ENCODE results near the gene RRP15. TPM values are rescaled to one million over a fixed set of nuclear protein-coding genes. Genes with fewer than 3 reads are reported as not detected.

Gene RRP15
- total and polyA plus RNA-seq, 2 experiments from 2014 or later = 19.8 to 86.5 TPM

DNA sequence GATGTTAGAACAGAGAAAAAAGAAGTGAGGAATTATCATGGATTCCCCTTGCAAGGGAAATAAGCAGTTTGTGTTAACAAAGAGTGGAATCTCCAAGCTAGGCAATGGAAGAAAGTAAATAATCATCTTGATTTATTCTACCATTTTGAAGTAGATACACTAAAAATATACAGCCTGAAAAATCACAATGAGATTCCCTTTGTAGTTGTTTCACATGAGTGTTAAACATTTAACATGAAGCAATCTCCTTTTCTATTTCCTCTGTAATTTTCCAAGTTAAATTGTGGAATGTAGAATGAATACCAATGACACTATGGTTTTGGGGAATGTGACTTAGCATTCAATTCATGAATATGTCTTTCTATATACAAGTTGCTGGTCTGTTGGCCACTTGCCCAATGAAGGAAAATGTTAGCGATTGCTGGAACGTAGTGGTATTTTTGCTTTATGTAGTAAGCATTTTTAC lies 65.7 kb downstream of the RRP15 start:
- ATAC-seq (no peak), DNase-seq (ENCODE audit: low spot score) (no peak)
- no peak for TF ChIP-seq NANOG (IDR thresholded peaks at IDR 0.05; ENCODE audit: borderline replicate concordance)
- no peak for TF ChIP-seq JUNB (IDR thresholded peaks at IDR 0.05; ENCODE audit: unreplicated experiment)
- TF ChIP-seq ZNF331 (CRISPR knock-in tag; IDR thresholded peaks at IDR 0.05; ENCODE audit: low read depth) = no peak
- TF ChIP-seq, protein P1, sequence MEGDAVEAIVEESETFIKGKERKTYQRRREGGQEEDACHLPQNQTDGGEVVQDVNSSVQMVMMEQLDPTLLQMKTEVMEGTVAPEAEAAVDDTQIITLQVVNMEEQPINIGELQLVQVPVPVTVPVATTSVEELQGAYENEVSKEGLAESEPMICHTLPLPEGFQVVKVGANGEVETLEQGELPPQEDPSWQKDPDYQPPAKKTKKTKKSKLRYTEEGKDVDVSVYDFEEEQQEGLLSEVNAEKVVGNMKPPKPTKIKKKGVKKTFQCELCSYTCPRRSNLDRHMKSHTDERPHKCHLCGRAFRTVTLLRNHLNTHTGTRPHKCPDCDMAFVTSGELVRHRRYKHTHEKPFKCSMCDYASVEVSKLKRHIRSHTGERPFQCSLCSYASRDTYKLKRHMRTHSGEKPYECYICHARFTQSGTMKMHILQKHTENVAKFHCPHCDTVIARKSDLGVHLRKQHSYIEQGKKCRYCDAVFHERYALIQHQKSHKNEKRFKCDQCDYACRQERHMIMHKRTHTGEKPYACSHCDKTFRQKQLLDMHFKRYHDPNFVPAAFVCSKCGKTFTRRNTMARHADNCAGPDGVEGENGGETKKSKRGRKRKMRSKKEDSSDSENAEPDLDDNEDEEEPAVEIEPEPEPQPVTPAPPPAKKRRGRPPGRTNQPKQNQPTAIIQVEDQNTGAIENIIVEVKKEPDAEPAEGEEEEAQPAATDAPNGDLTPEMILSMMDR (conservative IDR thresholded peaks at IDR 0.05; ENCODE audit: low read depth in 2 of 2) = no peak
- TF ChIP-seq ZNF114 (CRISPR knock-in tag; IDR thresholded peaks at IDR 0.05) = no peak
- no peak for TF ChIP-seq STAT1 (IDR thresholded peaks at IDR 0.05; ENCODE audit: unreplicated experiment)
- no peak for TF ChIP-seq CREB1 (CRISPR knock-in tag; IDR thresholded peaks at IDR 0.05; ENCODE audit: low read depth)
- no peak for TF ChIP-seq POLR2AphosphoS5 (IDR thresholded peaks at IDR 0.05; ENCODE audit: low read depth)
- TF ChIP-seq, protein P2, sequence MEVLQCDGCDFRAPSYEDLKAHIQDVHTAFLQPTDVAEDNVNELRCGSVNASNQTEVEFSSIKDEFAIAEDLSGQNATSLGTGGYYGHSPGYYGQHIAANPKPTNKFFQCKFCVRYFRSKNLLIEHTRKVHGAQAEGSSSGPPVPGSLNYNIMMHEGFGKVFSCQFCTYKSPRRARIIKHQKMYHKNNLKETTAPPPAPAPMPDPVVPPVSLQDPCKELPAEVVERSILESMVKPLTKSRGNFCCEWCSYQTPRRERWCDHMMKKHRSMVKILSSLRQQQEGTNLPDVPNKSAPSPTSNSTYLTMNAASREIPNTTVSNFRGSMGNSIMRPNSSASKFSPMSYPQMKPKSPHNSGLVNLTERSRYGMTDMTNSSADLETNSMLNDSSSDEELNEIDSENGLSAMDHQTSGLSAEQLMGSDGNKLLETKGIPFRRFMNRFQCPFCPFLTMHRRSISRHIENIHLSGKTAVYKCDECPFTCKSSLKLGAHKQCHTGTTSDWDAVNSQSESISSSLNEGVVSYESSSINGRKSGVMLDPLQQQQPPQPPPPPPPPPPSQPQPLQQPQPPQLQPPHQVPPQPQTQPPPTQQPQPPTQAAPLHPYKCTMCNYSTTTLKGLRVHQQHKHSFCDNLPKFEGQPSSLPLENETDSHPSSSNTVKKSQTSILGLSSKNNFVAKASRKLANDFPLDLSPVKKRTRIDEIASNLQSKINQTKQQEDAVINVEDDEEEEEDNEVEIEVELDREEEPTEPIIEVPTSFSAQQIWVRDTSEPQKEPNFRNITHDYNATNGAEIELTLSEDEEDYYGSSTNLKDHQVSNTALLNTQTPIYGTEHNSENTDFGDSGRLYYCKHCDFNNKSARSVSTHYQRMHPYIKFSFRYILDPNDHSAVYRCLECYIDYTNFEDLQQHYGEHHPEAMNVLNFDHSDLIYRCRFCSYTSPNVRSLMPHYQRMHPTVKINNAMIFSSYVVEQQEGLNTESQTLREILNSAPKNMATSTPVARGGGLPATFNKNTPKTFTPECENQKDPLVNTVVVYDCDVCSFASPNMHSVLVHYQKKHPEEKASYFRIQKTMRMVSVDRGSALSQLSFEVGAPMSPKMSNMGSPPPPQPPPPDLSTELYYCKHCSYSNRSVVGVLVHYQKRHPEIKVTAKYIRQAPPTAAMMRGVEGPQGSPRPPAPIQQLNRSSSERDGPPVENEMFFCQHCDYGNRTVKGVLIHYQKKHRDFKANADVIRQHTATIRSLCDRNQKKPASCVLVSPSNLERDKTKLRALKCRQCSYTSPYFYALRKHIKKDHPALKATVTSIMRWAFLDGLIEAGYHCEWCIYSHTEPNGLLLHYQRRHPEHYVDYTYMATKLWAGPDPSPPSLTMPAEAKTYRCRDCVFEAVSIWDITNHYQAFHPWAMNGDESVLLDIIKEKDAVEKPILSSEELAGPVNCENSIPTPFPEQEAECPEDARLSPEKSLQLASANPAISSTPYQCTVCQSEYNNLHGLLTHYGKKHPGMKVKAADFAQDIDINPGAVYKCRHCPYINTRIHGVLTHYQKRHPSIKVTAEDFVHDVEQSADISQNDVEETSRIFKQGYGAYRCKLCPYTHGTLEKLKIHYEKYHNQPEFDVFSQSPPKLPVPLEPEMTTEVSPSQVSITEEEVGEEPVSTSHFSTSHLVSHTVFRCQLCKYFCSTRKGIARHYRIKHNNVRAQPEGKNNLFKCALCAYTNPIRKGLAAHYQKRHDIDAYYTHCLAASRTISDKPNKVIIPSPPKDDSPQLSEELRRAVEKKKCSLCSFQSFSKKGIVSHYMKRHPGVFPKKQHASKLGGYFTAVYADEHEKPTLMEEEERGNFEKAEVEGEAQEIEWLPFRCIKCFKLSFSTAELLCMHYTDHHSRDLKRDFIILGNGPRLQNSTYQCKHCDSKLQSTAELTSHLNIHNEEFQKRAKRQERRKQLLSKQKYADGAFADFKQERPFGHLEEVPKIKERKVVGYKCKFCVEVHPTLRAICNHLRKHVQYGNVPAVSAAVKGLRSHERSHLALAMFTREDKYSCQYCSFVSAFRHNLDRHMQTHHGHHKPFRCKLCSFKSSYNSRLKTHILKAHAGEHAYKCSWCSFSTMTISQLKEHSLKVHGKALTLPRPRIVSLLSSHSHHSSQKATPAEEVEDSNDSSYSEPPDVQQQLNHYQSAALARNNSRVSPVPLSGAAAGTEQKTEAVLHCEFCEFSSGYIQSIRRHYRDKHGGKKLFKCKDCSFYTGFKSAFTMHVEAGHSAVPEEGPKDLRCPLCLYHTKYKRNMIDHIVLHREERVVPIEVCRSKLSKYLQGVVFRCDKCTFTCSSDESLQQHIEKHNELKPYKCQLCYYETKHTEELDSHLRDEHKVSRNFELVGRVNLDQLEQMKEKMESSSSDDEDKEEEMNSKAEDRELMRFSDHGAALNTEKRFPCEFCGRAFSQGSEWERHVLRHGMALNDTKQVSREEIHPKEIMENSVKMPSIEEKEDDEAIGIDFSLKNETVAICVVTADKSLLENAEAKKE (CRISPR knock-in tag; IDR thresholded peaks at IDR 0.05) = no peak
- no peak for TF ChIP-seq EZH2phosphoT487 (IDR thresholded peaks at IDR 0.05; ENCODE audit: unreplicated experiment)
- TF ChIP-seq, protein P3, sequence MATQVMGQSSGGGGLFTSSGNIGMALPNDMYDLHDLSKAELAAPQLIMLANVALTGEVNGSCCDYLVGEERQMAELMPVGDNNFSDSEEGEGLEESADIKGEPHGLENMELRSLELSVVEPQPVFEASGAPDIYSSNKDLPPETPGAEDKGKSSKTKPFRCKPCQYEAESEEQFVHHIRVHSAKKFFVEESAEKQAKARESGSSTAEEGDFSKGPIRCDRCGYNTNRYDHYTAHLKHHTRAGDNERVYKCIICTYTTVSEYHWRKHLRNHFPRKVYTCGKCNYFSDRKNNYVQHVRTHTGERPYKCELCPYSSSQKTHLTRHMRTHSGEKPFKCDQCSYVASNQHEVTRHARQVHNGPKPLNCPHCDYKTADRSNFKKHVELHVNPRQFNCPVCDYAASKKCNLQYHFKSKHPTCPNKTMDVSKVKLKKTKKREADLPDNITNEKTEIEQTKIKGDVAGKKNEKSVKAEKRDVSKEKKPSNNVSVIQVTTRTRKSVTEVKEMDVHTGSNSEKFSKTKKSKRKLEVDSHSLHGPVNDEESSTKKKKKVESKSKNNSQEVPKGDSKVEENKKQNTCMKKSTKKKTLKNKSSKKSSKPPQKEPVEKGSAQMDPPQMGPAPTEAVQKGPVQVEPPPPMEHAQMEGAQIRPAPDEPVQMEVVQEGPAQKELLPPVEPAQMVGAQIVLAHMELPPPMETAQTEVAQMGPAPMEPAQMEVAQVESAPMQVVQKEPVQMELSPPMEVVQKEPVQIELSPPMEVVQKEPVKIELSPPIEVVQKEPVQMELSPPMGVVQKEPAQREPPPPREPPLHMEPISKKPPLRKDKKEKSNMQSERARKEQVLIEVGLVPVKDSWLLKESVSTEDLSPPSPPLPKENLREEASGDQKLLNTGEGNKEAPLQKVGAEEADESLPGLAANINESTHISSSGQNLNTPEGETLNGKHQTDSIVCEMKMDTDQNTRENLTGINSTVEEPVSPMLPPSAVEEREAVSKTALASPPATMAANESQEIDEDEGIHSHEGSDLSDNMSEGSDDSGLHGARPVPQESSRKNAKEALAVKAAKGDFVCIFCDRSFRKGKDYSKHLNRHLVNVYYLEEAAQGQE (IDR thresholded peaks at IDR 0.05; ENCODE audit: unreplicated experiment) = no peak
- TF ChIP-seq EZH2 (IDR thresholded peaks at IDR 0.05; ENCODE audit: low read depth, unreplicated experiment) = no peak
- TF ChIP-seq, protein P4, sequence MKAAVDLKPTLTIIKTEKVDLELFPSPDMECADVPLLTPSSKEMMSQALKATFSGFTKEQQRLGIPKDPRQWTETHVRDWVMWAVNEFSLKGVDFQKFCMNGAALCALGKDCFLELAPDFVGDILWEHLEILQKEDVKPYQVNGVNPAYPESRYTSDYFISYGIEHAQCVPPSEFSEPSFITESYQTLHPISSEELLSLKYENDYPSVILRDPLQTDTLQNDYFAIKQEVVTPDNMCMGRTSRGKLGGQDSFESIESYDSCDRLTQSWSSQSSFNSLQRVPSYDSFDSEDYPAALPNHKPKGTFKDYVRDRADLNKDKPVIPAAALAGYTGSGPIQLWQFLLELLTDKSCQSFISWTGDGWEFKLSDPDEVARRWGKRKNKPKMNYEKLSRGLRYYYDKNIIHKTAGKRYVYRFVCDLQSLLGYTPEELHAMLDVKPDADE (IDR thresholded peaks at IDR 0.05) = no peak
- H3K27me3 ChIP-seq (ENCODE audit: insufficient read depth) = peaks cover 9% of the 10 kb centered on the region
- no peak overlapping the region for H2AFZ ChIP-seq
- 0 out of 2 replicates have a peak overlapping the region, but pooled peaks have one; percentile 38 for H3K27ac Mint-ChIP-seq
- peak overlapping the region; percentile 52 for H3K4me2 ChIP-seq
- H3K4me3 ChIP-seq = no peak overlapping the region
- H3K9me2 ChIP-seq (ENCODE audit: insufficient read depth) = no peaks in the 10 kb centered on the region; the same call in 1 of the 2 replicates
- H3K4me3 Mint-ChIP-seq = no peak overlapping the region
- H3K4me1 ChIP-seq (ENCODE audit: insufficient read depth) = peaks cover 37% of the 10 kb centered on the region
- H3K9me3 Mint-ChIP-seq = no peaks in the 10 kb centered on the region
- H3K4me1 Mint-ChIP-seq = peaks cover 39% of the 10 kb centered on the region
- peaks cover 3% of the 10 kb centered on the region; the same call in 1 of the 3 replicates for H3K36me3 Mint-ChIP-seq (ENCODE audit: low read depth)
- no peaks in the 10 kb centered on the region for H3K36me3 ChIP-seq (ENCODE audit: insufficient read depth)
- H3F3A ChIP-seq (replicated peaks; ENCODE audit: low read depth) = peaks cover 4% of the 10 kb centered on the region; the same call in 1 of the 2 replicates
- H3K27me3 Mint-ChIP-seq (ENCODE audit: insufficient read depth, low read depth, poor library complexity) = peaks cover 2% of the 10 kb centered on the region
- H4K20me1 ChIP-seq (replicated peaks; ENCODE audit: insufficient read depth) = no peaks in the 10 kb centered on the region
- no peaks in the 10 kb centered on the region for H3K79me2 ChIP-seq (replicated peaks; ENCODE audit: insufficient read depth)
- H3K27ac ChIP-seq (ENCODE audit: low read depth) = no peak overlapping the region
